Dermis blood vessel endothelial cell (primary cell): ENCODE results near the gene EMC7. TPM values are rescaled to one million over a fixed set of nuclear protein-coding genes. Genes with fewer than 3 reads are reported as not detected.

ENCODE experiments used
- DNase-seq: peaks from one replicate; pipeline ENCODE4 v3.0.0; 2010
- total RNA-seq: library from RNA; depleted of rRNA; stranded (reverse); fragments of >200 nt; gene quantifications from 2 replicates; pipeline ENCODE4 v1.2.3, GENCODE V29; 2014

The EMC7 gene
- total RNA-seq, 1 donor from 2014 or later, result 23.7 TPM

DNA sequence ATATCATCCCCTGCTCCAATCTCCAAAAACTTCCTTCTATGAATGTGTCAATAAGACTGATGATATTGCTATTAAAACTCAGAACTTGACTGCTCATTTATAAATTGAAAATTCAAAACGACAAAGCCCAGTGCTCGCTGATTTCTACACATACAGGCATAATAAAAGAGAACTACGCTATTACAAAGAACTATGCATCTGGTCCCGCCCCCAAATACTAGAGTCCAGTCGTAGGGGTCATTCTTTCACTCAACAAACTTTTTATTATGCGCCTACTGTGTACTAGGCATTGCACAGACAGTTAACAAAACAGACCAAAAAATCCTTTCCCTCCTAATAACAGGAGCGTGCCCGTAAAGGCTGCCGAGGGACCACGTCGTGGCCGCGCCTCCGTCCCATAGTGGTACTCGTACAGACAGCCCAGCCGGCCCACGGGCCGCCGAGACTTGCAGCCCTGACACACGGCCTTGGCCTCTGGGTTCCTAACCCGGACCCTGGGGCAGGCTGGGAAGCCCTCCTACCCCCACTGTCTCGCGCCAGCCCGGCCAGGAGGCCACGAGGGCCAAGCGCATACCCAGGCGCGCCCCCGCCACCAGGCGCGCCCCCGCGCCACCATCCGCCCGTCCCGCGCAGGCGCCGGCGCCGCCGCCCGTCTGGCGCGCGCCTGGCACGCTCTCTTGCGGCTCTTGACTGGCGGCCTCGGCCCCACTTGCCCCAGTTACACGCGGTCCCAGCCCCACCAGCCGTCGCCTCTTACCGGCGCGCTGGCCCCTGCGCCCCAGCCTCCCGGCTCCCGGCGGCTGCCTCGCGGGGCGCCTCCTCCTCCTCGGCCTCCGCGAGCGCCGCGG, 63.4 kb downstream of the EMC7 start:
- peak; percentile 85 for DNase-seq

Other genes with a start within 250 kb of the EMC7 start
- 0.17 TPM in 1 of 2 replicates, not detected in the other for gene CHRM5, start 133.4 kb downstream of the EMC7 start, total RNA-seq
- 23.9 and 32.2 TPM in 2 replicates for gene AVEN, start 62.7 kb downstream of the EMC7 start, total RNA-seq
- gene PGBD4, start 221 bp upstream of the EMC7 start, total RNA-seq, result 1.2 and 1.3 TPM in 2 replicates
- 43.5 and 54.8 TPM in 2 replicates for gene KATNBL1, start 108.2 kb upstream of the EMC7 start, total RNA-seq
- gene EMC4, start 123.2 kb upstream of the EMC7 start, total RNA-seq, result 110 and 164 TPM in 2 replicates
- gene SLC12A6, start 235.9 kb upstream of the EMC7 start, total RNA-seq, result 23.8 and 42.8 TPM in 2 replicates
- gene NOP10, start 241.3 kb upstream of the EMC7 start, total RNA-seq, result 181 and 222 TPM in 2 replicates
- not detected in 2 replicates for gene NUTM1, start 241.5 kb upstream of the EMC7 start, total RNA-seq